ENCODE data around the gene NPTXR.

- TF ChIP-seq CTCF (IDR thresholded peaks at IDR 0.05) (no peak), POLR2A (IDR thresholded peaks at IDR 0.05) (no peak)
Measured at GRCh38 chr22:38773363-38773946, 70.4 kb downstream of the NPTXR start.

All from lower leg skin (tissue), 3 donors.